Measurements from ENCODE around the gene ZFAND4.
"Not testable (repeated sequence)": the region's sequence is repeated elsewhere in the genome, so short reads cannot be mapped to it uniquely, and the experiment has no call there.

GRCh38 chr10:45678467-45678866, 5.9 kb upstream of the ZFAND4 start:
- TF ChIP-seq JUN (CRISPR knock-in tag; IDR thresholded peaks at IDR 0.05); GRHL2 (CRISPR knock-in tag; IDR thresholded peaks at IDR 0.05; ENCODE audit: insufficient replicate concordance, severe bottlenecking); SMAD3 (CRISPR knock-in tag; IDR thresholded peaks at IDR 0.05; ENCODE audit: borderline replicate concordance); ZNF317 (CRISPR knock-in tag; IDR thresholded peaks at IDR 0.05; ENCODE audit: borderline replicate concordance, low read depth); CREB1 (CRISPR knock-in tag; IDR thresholded peaks at IDR 0.05); SMAD4 (CRISPR knock-in tag; IDR thresholded peaks at IDR 0.05); ZNF121 (CRISPR knock-in tag; IDR thresholded peaks at IDR 0.05); MXD4 (CRISPR knock-in tag; IDR thresholded peaks at IDR 0.05; ENCODE audit: borderline replicate concordance); ZNF232 (CRISPR knock-in tag; IDR thresholded peaks at IDR 0.05): not testable (repeated sequence)
- TF ChIP-seq, protein P1, sequence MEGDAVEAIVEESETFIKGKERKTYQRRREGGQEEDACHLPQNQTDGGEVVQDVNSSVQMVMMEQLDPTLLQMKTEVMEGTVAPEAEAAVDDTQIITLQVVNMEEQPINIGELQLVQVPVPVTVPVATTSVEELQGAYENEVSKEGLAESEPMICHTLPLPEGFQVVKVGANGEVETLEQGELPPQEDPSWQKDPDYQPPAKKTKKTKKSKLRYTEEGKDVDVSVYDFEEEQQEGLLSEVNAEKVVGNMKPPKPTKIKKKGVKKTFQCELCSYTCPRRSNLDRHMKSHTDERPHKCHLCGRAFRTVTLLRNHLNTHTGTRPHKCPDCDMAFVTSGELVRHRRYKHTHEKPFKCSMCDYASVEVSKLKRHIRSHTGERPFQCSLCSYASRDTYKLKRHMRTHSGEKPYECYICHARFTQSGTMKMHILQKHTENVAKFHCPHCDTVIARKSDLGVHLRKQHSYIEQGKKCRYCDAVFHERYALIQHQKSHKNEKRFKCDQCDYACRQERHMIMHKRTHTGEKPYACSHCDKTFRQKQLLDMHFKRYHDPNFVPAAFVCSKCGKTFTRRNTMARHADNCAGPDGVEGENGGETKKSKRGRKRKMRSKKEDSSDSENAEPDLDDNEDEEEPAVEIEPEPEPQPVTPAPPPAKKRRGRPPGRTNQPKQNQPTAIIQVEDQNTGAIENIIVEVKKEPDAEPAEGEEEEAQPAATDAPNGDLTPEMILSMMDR (IDR thresholded peaks at IDR 0.05): not testable (repeated sequence)
- TF ChIP-seq, protein P2, sequence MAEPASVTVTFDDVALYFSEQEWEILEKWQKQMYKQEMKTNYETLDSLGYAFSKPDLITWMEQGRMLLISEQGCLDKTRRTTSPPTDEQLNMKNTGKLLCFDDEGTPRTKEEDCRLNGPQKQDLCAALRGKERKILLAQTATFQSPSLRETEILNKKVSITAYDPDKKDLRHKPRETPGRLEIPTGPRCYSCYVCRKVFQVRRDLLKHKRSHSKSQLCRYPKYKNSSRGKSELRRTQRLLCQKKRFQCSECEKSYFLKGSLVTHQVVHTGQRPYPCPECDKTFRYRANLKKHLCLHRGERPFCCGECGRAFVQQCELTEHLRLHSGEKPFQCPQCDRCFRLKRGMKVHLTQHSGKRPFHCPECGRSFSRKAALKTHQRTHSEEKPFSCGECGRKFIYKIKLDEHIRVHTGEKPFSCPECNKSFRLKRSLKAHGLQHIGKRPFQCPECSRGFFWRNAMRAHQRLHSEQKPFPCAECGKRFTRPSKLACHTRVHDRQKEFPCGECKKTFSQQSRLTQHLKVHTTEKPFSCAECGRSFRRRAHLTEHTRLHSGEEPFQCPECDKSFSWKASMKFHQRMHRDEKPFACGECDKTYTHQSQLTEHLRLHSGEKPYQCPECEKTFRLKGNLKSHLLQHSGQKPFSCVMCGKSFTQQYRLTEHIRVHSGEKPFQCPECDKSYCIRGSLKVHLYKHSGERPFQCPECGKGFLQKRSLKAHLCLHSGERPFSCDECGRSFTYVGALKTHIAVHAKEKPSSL (CRISPR knock-in tag; conservative IDR thresholded peaks at IDR 0.05): not testable (repeated sequence)
